Measurements from ENCODE around the gene CWF19L1.

The CWF19L1 gene

GRCh38 chr10:100183481-100183880, 84.0 kb downstream of the CWF19L1 start:
- no peak for DNase-seq (ENCODE audit: low read depth)
- no peak overlapping the region for H3K4me3 ChIP-seq (ENCODE audit: low read depth, low read length)
- TF ChIP-seq CTCF (IDR thresholded peaks at IDR 0.05; ENCODE audit: low read depth, low read length, missing control alignments) = no peak

DNA sequence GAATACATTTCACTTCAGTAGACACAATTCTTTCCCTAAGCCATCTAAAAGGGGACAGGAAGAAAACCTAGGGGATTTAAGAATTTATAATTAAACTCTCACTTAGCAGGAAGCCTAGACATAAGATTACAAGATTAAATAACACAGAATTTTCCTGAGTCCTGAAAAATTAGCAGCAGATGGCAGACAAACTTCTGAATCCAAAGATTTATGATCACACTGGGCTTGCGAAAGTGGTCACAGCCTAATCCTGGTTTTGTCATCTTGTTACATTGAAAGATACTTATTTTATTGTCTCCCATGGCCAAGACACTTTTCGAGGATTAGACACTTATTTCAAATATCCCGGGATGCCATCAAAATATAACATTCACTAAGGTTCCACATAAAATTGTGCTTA, 84.5 kb downstream of the CWF19L1 start:
- H3K4me3 ChIP-seq (ENCODE audit: low read depth, low read length) = no peak overlapping the region
- no peak for TF ChIP-seq CTCF (IDR thresholded peaks at IDR 0.05; ENCODE audit: low read depth, low read length, missing control alignments)
- no peak for DNase-seq (ENCODE audit: low read depth)
